Measurements from ENCODE around the gene CD99L2.

- TF ChIP-seq, protein P1, sequence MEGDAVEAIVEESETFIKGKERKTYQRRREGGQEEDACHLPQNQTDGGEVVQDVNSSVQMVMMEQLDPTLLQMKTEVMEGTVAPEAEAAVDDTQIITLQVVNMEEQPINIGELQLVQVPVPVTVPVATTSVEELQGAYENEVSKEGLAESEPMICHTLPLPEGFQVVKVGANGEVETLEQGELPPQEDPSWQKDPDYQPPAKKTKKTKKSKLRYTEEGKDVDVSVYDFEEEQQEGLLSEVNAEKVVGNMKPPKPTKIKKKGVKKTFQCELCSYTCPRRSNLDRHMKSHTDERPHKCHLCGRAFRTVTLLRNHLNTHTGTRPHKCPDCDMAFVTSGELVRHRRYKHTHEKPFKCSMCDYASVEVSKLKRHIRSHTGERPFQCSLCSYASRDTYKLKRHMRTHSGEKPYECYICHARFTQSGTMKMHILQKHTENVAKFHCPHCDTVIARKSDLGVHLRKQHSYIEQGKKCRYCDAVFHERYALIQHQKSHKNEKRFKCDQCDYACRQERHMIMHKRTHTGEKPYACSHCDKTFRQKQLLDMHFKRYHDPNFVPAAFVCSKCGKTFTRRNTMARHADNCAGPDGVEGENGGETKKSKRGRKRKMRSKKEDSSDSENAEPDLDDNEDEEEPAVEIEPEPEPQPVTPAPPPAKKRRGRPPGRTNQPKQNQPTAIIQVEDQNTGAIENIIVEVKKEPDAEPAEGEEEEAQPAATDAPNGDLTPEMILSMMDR (IDR thresholded peaks at IDR 0.05; ENCODE audit: low read length), result no peak
- TF ChIP-seq EZH2 (IDR thresholded peaks at IDR 0.05; ENCODE audit: borderline replicate concordance, low read length), result no peak
Measured at GRCh38 chrX:150730719-150731118, 167.7 kb downstream of the CD99L2 start.
